GM20000 (cell line): ENCODE results near the gene ZNF787.

ENCODE experiments used
- DNase-seq: peaks from one replicate; pipeline ENCODE4 v3.0.0; 2012; ENCODE audit warnings: low spot score
- TF ChIP-seq, protein P1 (sequence below): IDR thresholded peaks from 2 replicates; pipeline ENCODE4 v1.5.1; 2012; ENCODE audit warnings: mild to moderate bottlenecking, control low read depth; ENCODE audit errors: extremely low read depth, missing control alignments

Gene ZNF787

DNA sequence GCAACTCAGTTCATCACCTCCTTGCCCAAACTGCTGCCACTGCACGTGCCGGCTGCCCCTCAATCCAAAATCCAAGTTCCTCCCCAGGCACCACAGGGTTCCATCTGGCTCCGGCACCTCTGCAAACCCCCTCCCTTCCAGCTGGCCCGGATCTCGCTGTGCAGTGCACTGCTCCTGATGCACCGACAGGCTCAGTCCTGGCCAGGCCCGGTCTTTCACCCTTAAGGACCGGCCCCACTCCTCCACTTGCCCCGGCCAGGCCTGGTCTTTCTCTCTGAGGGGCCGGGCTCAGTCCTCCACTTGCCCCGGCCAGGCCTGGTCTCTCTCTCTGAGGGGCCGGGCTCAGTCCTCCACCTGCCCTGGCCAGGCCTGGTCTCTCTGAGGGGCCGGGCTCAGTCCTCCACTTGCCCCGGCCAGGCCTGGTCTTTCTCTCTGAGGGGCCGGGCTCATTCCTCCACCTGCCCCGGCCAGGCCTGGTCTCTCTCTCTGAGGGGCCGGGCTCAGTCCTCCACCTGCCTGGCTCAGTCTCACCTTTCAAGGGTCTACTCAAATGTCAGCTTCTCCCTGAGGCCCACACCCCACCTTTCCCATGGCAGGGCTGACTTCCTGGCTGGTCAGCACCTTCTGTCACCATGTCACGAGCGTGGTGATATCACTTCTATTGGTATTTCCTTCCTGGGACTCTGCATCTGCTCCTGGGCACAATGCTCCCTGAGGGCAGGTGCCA is 6.9 kb downstream of the ZNF787 start:
- no peak for DNase-seq
- TF ChIP-seq, protein P1, sequence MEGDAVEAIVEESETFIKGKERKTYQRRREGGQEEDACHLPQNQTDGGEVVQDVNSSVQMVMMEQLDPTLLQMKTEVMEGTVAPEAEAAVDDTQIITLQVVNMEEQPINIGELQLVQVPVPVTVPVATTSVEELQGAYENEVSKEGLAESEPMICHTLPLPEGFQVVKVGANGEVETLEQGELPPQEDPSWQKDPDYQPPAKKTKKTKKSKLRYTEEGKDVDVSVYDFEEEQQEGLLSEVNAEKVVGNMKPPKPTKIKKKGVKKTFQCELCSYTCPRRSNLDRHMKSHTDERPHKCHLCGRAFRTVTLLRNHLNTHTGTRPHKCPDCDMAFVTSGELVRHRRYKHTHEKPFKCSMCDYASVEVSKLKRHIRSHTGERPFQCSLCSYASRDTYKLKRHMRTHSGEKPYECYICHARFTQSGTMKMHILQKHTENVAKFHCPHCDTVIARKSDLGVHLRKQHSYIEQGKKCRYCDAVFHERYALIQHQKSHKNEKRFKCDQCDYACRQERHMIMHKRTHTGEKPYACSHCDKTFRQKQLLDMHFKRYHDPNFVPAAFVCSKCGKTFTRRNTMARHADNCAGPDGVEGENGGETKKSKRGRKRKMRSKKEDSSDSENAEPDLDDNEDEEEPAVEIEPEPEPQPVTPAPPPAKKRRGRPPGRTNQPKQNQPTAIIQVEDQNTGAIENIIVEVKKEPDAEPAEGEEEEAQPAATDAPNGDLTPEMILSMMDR = no peak

DNA sequence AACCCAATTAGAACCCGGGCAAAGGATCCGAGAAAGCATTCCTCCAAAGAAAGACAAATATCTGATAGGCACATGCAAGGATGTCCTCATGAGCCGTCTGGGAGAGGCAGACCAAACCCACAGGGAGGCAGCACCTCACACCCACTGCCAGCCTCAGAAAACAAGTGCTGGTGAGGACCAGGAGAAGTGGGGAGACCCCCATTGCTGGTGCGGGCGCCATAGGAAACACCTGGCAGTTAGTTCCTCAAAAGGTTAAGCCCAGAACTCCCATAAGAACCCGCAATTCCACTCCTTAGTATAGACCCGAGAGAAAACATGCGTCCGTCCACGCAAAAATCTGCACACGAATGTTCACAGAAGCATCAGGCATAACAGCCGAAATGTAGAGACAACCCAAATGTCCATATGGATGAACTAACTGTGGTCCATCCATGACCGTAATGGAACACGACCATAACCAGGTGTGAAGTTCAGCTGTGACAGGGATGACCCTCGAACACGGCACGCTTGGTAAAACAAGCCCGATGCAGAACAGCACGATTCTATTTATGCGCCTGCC is 7.9 kb downstream of the ZNF787 start:
- no peak for DNase-seq
- TF ChIP-seq, protein P1 = no peak

DNA sequence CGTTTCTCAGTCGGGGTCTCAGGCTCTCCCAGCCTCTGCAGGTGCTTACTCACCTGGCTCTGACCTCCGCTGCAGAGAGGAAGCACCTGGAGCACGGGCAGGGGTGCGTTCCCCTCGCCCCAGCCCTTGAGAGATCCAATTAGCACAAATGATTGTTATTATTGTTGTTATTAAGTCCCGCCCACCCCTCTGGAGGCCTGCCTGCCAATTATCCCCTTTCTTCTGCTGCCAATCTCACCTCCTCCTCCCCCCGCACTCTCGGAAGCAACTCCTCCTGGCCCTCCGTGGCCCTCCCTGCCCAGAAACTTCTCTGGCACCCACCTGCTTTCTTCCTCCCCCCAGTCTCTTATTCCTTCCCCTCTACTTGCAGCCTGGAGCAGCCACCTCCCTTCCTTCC is 8.8 kb downstream of the ZNF787 start:
- peak; percentile 42 for DNase-seq
- TF ChIP-seq, protein P1 = no peak

DNA sequence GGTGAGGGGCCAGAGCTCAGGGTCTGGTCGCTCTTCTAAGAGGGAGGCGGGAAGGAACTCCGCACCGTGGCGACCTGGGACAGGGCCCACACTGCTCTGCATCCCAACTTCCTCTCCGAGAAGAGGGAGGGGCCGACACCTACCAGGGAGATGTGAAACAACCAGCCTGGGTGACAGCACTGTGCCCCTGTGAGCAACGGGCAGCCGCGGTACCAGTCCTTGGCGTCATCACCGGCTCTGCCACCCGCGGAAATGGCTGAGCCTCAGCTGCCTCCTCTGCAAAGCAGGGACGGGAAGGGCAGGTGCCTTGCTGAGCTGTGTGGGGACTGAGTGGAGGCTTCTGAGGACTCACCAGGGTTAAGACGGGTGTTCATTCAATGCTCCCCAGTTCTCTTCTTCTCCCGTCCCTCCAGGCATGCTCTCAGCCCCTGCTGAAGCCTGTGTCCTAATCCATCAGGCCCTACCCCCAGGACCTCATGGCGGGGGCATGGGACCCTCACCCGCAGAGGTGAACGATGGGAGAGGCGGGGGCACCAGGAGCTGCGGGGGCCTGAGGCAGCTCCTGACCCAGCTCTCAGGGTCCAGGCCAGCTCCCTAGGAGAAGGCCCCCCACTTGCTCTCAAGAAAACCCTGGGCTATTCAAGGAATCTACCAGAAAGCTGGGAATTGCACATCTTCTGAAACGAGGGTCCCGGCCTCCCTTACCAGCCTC is 9.3 kb downstream of the ZNF787 start:
- TF ChIP-seq, protein P1 = no peak

DNA sequence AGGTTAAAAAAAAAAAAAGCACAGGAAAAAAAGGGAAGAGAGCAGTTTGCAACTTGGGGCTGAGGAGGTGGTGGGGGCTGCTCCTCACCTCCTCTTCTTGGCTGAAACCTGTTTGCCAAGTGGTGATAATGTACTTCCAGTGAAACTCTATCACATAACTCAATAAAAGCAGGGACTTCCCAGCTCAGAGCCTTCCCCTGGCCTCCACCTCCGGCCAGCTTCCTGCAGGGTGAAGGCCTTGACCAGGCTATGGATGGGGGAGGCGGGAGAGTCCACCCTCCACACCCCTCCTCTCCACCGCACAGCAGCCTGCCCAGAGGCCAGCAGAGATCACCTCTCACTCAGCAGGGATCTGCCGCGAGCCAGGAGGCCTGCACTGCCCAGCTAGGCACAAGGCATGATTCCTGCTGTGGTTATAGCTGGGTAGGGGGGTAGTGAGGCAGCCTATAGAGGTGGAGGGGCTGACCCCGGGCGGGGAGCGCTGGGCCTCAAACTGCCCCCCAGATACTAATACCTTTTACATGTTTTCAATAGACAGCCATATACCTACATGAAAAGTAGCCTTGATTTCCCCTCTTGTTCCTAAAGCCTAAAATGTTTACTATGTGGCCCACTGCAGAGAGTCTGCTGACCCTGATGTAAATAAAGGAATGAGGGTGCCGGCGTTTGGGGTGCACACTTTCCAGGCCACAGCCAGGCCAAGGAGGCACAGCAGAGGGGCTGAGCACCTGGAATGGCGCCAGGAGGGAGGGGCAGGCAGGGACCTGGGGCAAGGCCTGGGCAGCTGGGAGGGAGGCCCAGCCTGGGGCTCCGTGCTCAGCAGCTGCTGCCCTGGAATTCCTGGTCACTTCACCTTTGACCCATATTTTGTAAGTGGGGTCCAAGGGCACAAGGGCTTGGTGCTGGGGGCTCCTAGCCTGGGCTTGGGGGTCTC is 10.3 kb downstream of the ZNF787 start:
- TF ChIP-seq, protein P1 = no peak
- DNase-seq = peak; percentile 18

More for the DNA sequence above, 9.3 kb downstream of the ZNF787 start:
- DNase-seq = peak; percentile 73

GRCh38 chr19:56109226-56109625 is 11.9 kb downstream of the ZNF787 start:
- DNase-seq = peak; percentile 65
- TF ChIP-seq, protein P1 = no peak
